Immature natural killer cell (primary cell): ENCODE measurements around the gene PCDH7. TPM values are rescaled to one million over a fixed set of nuclear protein-coding genes. Genes with fewer than 3 reads are reported as not detected.

ENCODE experiments used
- DNase-seq, 3 donors: peaks; one replicate each; pipeline ENCODE4 v3.0.0; 2022; ENCODE audit warnings: mixed read lengths in 1 of 3
- H3K27ac Mint-ChIP-seq, 6 donors: one replicate each; pipeline ENCODE4 v1.8.0; 2020; ENCODE audit warnings: mixed read lengths in 6 of 6, mild to moderate bottlenecking in 5 of 6, inconsistent platforms in 4 of 6, moderate library complexity in 3 of 6
- H3K27me3 Mint-ChIP-seq, 3 donors: one replicate each; pipeline ENCODE4 v1.8.0; 2020 to 2021; ENCODE audit warnings: low read depth in 3 of 3, mild to moderate bottlenecking in 3 of 3, mixed read lengths in 3 of 3, moderate library complexity in 3 of 3, inconsistent platforms in 1 of 3
- H3K36me3 Mint-ChIP-seq, 3 donors: one replicate each; pipeline ENCODE4 v1.8.0; 2020; ENCODE audit warnings: mixed read lengths in 3 of 3, inconsistent platforms in 2 of 3, mild to moderate bottlenecking in 2 of 3
- H3K4me1 Mint-ChIP-seq, 2 donors: one replicate each; pipeline ENCODE4 v1.8.0; 2020; ENCODE audit warnings: inconsistent platforms in 2 of 2, mild to moderate bottlenecking in 2 of 2, mixed read lengths in 2 of 2, moderate library complexity in 1 of 2
- H3K4me3 Mint-ChIP-seq, 5 donors: one replicate each; pipeline ENCODE4 v1.8.0; 2020; ENCODE audit warnings: mild to moderate bottlenecking in 5 of 5, mixed read lengths in 5 of 5, inconsistent platforms in 3 of 5, moderate library complexity in 3 of 5
- H3K9me3 Mint-ChIP-seq, 6 donors: one replicate each; pipeline ENCODE4 v1.8.0; 2020; ENCODE audit warnings: mild to moderate bottlenecking in 6 of 6, mixed read lengths in 6 of 6, inconsistent platforms in 4 of 6, moderate library complexity in 3 of 6
- polyA plus RNA-seq, 3 donors: library from polyadenylated mRNA; unstranded; fragments of 300-500 nt; fragmentation: Illumina TruSeq; gene quantifications; one replicate each; pipeline ENCODE4 v1.2.3, GENCODE V29; 2021

The PCDH7 gene, protein sequence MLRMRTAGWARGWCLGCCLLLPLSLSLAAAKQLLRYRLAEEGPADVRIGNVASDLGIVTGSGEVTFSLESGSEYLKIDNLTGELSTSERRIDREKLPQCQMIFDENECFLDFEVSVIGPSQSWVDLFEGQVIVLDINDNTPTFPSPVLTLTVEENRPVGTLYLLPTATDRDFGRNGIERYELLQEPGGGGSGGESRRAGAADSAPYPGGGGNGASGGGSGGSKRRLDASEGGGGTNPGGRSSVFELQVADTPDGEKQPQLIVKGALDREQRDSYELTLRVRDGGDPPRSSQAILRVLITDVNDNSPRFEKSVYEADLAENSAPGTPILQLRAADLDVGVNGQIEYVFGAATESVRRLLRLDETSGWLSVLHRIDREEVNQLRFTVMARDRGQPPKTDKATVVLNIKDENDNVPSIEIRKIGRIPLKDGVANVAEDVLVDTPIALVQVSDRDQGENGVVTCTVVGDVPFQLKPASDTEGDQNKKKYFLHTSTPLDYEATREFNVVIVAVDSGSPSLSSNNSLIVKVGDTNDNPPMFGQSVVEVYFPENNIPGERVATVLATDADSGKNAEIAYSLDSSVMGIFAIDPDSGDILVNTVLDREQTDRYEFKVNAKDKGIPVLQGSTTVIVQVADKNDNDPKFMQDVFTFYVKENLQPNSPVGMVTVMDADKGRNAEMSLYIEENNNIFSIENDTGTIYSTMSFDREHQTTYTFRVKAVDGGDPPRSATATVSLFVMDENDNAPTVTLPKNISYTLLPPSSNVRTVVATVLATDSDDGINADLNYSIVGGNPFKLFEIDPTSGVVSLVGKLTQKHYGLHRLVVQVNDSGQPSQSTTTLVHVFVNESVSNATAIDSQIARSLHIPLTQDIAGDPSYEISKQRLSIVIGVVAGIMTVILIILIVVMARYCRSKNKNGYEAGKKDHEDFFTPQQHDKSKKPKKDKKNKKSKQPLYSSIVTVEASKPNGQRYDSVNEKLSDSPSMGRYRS (N-terminal part only)
- polyA plus RNA-seq, result not detected

DNA sequence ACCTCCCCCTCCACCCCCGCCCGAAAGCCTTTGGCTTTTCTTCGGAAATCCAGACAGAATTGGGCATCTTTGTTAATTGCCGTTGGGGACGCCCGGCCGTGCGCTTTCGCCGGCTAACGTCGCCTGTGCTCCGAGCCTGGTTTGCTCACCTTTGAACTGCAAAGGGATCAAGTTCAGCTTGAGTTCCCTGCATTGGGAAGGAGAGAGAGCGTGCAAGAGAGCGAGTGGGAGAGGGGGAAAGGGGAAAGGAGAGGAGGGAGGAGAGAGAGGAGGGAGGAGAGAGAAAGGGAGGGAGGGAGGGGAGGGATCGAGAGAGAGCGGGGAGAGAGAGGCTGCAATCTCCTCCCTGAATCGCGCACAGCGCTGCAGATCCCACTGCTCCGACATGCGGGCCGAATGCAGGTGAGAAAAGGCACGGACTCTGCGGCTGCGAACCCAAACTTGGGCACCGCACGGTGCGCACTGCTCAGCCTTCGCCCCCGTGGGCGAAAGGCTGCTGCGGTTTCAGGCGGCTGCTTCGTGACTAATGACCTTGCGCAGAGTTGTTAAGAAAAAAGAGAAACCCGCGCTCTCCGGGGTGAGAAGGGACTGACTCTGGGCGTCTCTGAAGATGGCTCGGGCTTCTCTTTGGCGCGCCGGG lies at the start of gene PCDH7:
Gene PCDH7 (plus strand): TSS at position 349 of the 640 bp plus-strand sequence. CDS start 1,054 bp downstream, outside the sequence.
- Mint-ChIP-seq H3K36me3 (peaks cover 0 to 11% (median 0%) of the 10 kb centered on the region in 3 donors), H3K4me1 (peaks cover 25 to 32% of the 10 kb centered on the region in 2 donors), H3K9me3 (peaks cover 8 to 42% (median 18%) of the 10 kb centered on the region in 6 donors), H3K27ac (no peak within 1 kb of the TSS), H3K4me3 (peak within 1 kb of the TSS; percentile 65 to 74 (median 68)), H3K27me3 (peaks cover 9 to 28% (median 25%) of the 10 kb centered on the region in 3 donors)
- DNase-seq, result no peak

GRCh38 chr4:30671926-30672448 lies 48.2 kb upstream of the PCDH7 start:
- H3K4me3 Mint-ChIP-seq, result no peak overlapping the region
- H3K9me3 Mint-ChIP-seq, result peaks cover under 1 to 33% (median 9%) of the 10 kb centered on the region in 6 donors
- H3K27ac Mint-ChIP-seq, result no peak overlapping the region
- H3K36me3 Mint-ChIP-seq, result no peaks in the 10 kb centered on the region
- peaks cover 0 to 2% (median 2%) of the 10 kb centered on the region in 3 donors for H3K27me3 Mint-ChIP-seq
- H3K4me1 Mint-ChIP-seq, result no peaks in the 10 kb centered on the region
- DNase-seq, result no peak

DNA sequence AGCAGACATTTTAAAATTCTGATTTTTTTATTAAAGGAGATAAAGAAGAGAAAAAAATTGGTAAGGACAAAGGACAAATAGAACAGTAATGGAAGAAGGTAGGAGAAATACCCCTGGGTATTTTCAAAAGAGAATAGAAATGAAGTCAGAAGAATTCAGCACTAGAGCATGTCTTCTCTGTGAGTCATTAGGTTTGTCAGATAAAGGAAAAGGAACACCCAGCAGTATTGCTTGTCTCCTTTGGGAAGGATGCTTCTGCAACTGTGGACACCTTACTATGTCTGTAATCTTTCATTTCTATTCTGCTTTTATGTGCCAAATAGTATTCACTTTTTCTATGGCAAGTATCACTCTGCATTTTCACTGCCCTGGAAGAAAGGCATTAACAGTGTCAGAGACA lies 24.0 kb upstream of the PCDH7 start:
- Mint-ChIP-seq H3K4me1 (no peaks in the 10 kb centered on the region), H3K27me3 (no peaks in the 10 kb centered on the region), H3K4me3 (no peak overlapping the region), H3K36me3 (no peaks in the 10 kb centered on the region), H3K9me3 (peaks cover 6 to 29% (median 11%) of the 10 kb centered on the region in 6 donors), H3K27ac (no peak overlapping the region)
- no peak for DNase-seq

DNA sequence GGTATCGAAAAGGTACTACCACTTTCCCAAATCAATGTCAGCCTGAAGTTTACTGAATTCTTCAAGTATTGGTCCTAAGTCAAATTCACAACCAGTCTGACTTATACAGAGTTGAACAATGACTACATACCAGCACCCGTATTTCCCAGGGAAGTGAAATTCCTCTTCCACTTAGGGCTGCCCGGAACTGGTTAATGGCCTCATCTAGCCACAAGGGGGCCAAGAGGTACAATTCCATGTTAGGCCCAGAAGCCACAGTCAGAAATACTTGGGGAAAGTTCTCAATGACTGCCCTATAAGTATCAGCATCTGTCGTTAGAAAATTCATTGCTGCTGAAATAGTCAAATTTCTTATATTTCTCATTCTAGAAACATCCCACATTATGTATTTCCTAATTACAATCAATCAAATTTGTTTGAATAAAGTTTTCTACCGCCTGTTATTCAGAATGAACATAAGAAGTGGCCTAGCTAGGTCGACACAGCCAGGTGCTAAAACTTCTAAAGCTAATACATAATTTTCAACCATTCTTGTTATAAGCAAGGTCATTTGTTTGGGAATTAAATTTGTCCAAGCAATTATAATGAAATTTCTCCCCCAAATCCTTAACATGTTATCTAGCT lies 5.6 kb upstream of the PCDH7 start:
- Mint-ChIP-seq H3K4me1 (peaks cover 22 to 32% of the 10 kb centered on the region in 2 donors), H3K27me3 (peaks cover 7 to 17% (median 10%) of the 10 kb centered on the region in 3 donors), H3K9me3 (peaks cover 9 to 51% (median 19%) of the 10 kb centered on the region in 6 donors), H3K27ac (no peak overlapping the region), H3K4me3 (no peak overlapping the region), H3K36me3 (peaks cover 0 to 10% (median 3%) of the 10 kb centered on the region in 3 donors)
- DNase-seq, result no peak

- H3K9me3 Mint-ChIP-seq, result peaks cover 4 to 42% (median 11%) of the 10 kb centered on the region in 6 donors
- H3K27me3 Mint-ChIP-seq, result peaks cover 5 to 18% (median 17%) of the 10 kb centered on the region in 3 donors
- peaks cover 0 to 7% (median 0%) of the 10 kb centered on the region in 3 donors for H3K36me3 Mint-ChIP-seq
- peaks cover 25 to 32% of the 10 kb centered on the region in 2 donors for H3K4me1 Mint-ChIP-seq
- DNase-seq, result no peak
- H3K27ac Mint-ChIP-seq, result peak overlapping the region in 2 of 6 donors; percentile 35 to 38
- H3K4me3 Mint-ChIP-seq, result peak overlapping the region; percentile 50 to 82 (median 70)
Measured at GRCh38 chr4:30716158-30716557, 4.0 kb upstream of the PCDH7 start.

DNA sequence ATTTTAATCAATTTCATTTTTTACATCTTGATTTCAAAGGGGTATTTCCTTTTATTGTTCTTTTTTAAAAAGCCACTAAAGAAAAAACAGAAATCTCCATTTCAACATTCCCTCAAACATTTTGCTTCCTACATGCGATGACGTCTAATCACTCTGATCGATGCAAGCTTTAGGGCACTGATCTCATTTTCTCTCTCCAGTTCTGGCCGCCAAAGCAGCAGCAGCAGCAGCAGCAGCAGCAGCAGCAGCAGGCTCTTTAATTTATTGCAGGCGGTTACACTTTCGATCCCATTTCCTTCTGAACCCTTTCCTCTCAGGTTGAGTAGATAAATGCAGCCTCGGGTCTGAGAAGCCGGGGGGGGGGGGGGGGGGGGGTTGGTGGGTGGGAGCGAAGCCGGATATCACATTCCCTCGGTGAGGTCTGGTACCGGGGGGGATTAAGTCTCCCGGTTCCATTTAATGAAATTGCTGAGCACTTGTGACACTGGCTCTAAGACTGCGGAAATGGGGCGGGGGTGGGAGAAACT lies 3.4 kb upstream of the PCDH7 start:
- H3K27ac Mint-ChIP-seq, result no peak overlapping the region
- peaks cover 5 to 18% (median 17%) of the 10 kb centered on the region in 3 donors for H3K27me3 Mint-ChIP-seq
- peak overlapping the region; percentile 50 to 82 (median 70) for H3K4me3 Mint-ChIP-seq
- DNase-seq, result no peak
- peaks cover 2 to 37% (median 10%) of the 10 kb centered on the region in 6 donors for H3K9me3 Mint-ChIP-seq
- peaks cover 0 to 7% (median 0%) of the 10 kb centered on the region in 3 donors for H3K36me3 Mint-ChIP-seq
- H3K4me1 Mint-ChIP-seq, result peaks cover 25 to 32% of the 10 kb centered on the region in 2 donors

GRCh38 chr4:30717208-30718020 lies 2.8 kb upstream of the PCDH7 start:
- DNase-seq, result no peak
- Mint-ChIP-seq H3K9me3 (peaks cover 2 to 35% (median 9%) of the 10 kb centered on the region in 6 donors), H3K27me3 (peaks cover 5 to 18% (median 17%) of the 10 kb centered on the region in 3 donors), H3K4me3 (peak overlapping the region; percentile 61 to 82 (median 68)), H3K27ac (no peak overlapping the region), H3K36me3 (peaks cover 0 to 7% (median 0%) of the 10 kb centered on the region in 3 donors), H3K4me1 (peaks cover 25 to 32% of the 10 kb centered on the region in 2 donors)

GRCh38 chr4:30718021-30718542 lies 2.1 kb upstream of the PCDH7 start:
- Mint-ChIP-seq H3K36me3 (peaks cover 0 to 8% (median 0%) of the 10 kb centered on the region in 3 donors), H3K27me3 (peaks cover 7 to 19% (median 18%) of the 10 kb centered on the region in 3 donors), H3K9me3 (peaks cover 2 to 32% (median 10%) of the 10 kb centered on the region in 6 donors), H3K27ac (no peak overlapping the region), H3K4me3 (peak overlapping the region; percentile 30 to 74 (median 58)), H3K4me1 (peaks cover 25 to 32% of the 10 kb centered on the region in 2 donors)
- no peak for DNase-seq

DNA sequence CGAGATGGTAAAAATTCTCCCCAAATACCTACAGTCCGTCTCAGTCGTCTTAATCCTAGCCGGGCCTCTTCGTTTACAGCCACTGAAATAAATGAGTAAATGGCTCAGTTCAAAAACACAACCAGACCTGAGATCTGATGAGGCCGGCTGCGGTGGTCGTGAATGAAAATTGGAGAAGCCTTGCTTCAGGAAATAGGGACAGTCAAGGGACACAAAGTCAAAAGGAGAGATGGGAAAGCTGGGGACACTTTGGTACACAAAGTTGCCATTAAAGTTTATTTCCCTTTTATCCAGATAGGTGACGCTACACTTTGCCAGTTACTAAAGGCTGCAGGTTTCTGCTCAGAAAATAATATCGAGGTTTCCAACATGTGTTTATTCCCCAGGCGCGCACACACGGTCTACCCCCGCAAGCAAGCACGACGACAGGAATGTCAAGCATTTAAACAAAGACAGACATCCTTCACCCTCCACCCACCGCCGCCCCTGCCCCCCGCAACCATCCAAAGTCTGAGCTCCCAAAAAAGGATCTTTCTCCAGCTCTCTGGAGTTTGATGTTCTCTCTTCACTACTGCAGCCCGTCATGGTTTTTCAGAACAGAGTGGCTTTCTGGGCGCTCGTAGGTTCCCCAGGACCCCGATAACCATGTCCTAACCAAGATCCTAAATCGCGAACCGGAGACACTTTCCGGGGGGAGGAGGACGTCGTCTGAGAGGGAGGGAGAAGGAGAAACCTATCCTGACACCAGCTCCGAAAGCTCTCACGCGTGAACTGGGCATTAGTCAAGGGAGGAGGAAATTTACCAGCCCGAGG lies 1.3 kb upstream of the PCDH7 start:
- Mint-ChIP-seq H3K27ac (no peak overlapping the region), H3K36me3 (peaks cover 0 to 11% (median 0%) of the 10 kb centered on the region in 3 donors), H3K4me3 (peak overlapping the region; percentile 30 to 74 (median 58)), H3K4me1 (peaks cover 25 to 32% of the 10 kb centered on the region in 2 donors), H3K9me3 (peaks cover 7 to 40% (median 16%) of the 10 kb centered on the region in 6 donors), H3K27me3 (peaks cover 9 to 25% (median 23%) of the 10 kb centered on the region in 3 donors)
- no peak for DNase-seq

DNA sequence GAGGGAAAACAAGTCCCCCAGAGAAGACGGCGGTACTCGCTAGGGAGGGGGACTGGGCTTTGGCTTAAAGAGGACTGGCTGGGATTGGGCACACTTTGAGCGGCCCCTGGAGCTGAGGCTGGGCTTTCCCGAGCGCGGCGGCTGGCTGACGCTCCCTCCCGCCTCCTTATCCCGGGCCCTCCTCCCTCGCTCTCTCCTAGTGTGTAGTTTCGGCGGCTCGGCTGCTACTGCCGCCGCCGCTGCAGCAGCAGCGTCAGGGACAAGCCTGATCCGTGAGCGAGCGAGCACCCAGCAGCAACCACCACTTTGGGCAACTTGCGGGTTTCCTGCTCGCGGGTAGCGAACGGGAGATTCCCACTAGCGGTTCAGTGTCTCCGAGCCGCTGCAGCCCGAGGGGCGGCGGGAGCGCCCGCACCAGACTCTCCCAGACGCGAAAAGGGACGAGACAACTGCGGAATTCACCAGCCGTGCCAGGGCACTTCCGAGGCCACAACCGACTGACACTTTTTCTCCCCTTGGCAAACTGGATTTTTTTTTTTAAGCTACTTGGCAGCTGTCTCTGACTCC lies 632 bp upstream of the PCDH7 start:
- peaks cover 8 to 47% (median 18%) of the 10 kb centered on the region in 6 donors for H3K9me3 Mint-ChIP-seq
- DNase-seq, result no peak
- peaks cover 25 to 32% of the 10 kb centered on the region in 2 donors for H3K4me1 Mint-ChIP-seq
- H3K27ac Mint-ChIP-seq, result no peak overlapping the region
- H3K27me3 Mint-ChIP-seq, result peaks cover 9 to 28% (median 25%) of the 10 kb centered on the region in 3 donors
- peaks cover 0 to 11% (median 0%) of the 10 kb centered on the region in 3 donors for H3K36me3 Mint-ChIP-seq
- peak overlapping the region in 3 of 5 donors; percentile 45 to 74 (median 58) for H3K4me3 Mint-ChIP-seq
